ENCODE results near the gene HS3ST4. TPM values are rescaled to one million over a fixed set of nuclear protein-coding genes. Genes with fewer than 3 reads are reported as not detected.

Gene HS3ST4
- total and polyA plus RNA-seq, 2 of the 8 experiments (the other 6 are each of a cell fraction or from before 2014, with no cell fraction given), result 1.9 to 3.3 TPM

GRCh38 chr16:26108836-26109505, 417.2 kb downstream of the HS3ST4 start:
- H3K36me3 ChIP-seq (ENCODE audit: control insufficient read depth in 2 of 4, insufficient read depth in 4 of 4, low read length in 3 of 4), result no peaks in the 10 kb centered on the region
- peak overlapping the region; percentile 10 for H4K91ac ChIP-seq (replicated peaks; ENCODE audit: insufficient read length, low read length)
- no peak overlapping the region for H2BK20ac ChIP-seq (ENCODE audit: low read length)
- H3K4me1 ChIP-seq (replicated peaks in 1 of 4; ENCODE audit: control insufficient read depth in 3 of 4, insufficient read depth in 4 of 4, low read length in 3 of 4), result no peaks in the 10 kb centered on the region
- H3K9me3 ChIP-seq (ENCODE audit: insufficient read depth in 2 of 2, low read depth in 1 of 2, low read length in 1 of 2), result no peaks in the 10 kb centered on the region
- no peak overlapping the region for H2BK12ac ChIP-seq (ENCODE audit: low read depth, low read length)
- CTCF ChIA-PET (ENCODE audit: partially characterized antibody), result interaction anchor here (1.2 kb wide), 1 partner anchor 90 kb away, joined by 4 read pairs; no protein-coding TSS in a partner anchor
- H3K4me2 ChIP-seq (ENCODE audit: insufficient read depth in 1 of 2, low read depth in 2 of 2, low read length in 2 of 2), result no peak overlapping the region
- H3K18ac ChIP-seq (ENCODE audit: extremely low read depth, low read length), result no peak overlapping the region
- no peaks in the 10 kb centered on the region for H3K79me1 ChIP-seq (ENCODE audit: low read depth, low read length)
- H2AFZ ChIP-seq (ENCODE audit: low read length), result no peak overlapping the region
- no peak for TF ChIP-seq POU5F1 (IDR thresholded peaks at IDR 0.05; ENCODE audit: low read depth, low read length)
- TF ChIP-seq TCF12 (IDR thresholded peaks at IDR 0.05; ENCODE audit: low read depth, low read length), result no peak
- no peak for TF ChIP-seq PHF8 (conservative IDR thresholded peaks at IDR 0.05; ENCODE audit: low read depth, low read length)
- no peak for TF ChIP-seq EZH2 (IDR thresholded peaks at IDR 0.05; ENCODE audit: low read depth, low read length, severe bottlenecking)
- TF ChIP-seq TBP (IDR thresholded peaks at IDR 0.05; ENCODE audit: low read depth, low read length), result no peak
- TF ChIP-seq CBX8 (IDR thresholded peaks at IDR 0.05; ENCODE audit: borderline replicate concordance, low read depth, low read length), result no peak
- TF ChIP-seq JUN (IDR thresholded peaks at IDR 0.05; ENCODE audit: low read depth, low read length), result no peak
- no peak for TF ChIP-seq GTF2F1 (IDR thresholded peaks at IDR 0.05; ENCODE audit: borderline replicate concordance, low read depth, low read length)
- no peak for TF ChIP-seq SP2 (IDR thresholded peaks at IDR 0.05; ENCODE audit: low read length)
- TF ChIP-seq, protein P1, sequence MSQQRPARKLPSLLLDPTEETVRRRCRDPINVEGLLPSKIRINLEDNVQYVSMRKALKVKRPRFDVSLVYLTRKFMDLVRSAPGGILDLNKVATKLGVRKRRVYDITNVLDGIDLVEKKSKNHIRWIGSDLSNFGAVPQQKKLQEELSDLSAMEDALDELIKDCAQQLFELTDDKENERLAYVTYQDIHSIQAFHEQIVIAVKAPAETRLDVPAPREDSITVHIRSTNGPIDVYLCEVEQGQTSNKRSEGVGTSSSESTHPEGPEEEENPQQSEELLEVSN (IDR thresholded peaks at IDR 0.05), result no peak
- TF ChIP-seq NANOG (IDR thresholded peaks at IDR 0.05; ENCODE audit: insufficient read depth, low read depth, low read length, poor library complexity, severe bottlenecking), result no peak
- no peak for TF ChIP-seq MAX (IDR thresholded peaks at IDR 0.05)
- no peak overlapping the region for H3K4me3 ChIP-seq (ENCODE audit: extremely low read depth in 1 of 4, insufficient read depth in 2 of 4, low read depth in 3 of 4, low read length in 4 of 4)
- H2AK5ac ChIP-seq (ENCODE audit: low read depth, low read length), result no peak overlapping the region
- no peak overlapping the region for H3K56ac ChIP-seq (replicated peaks; ENCODE audit: insufficient read length, low read depth, low read length)
- DNase-seq (ENCODE audit: low read depth in 1 of 2, low spot score in 2 of 2) (no peak), FAIRE-seq (no peak)
- no peak overlapping the region for H3K4ac ChIP-seq (replicated peaks; ENCODE audit: insufficient read length, low read depth, low read length)
- no peaks in the 10 kb centered on the region for H3K79me2 ChIP-seq (ENCODE audit: control insufficient read depth in 1 of 2, insufficient read depth in 2 of 2, low read length in 2 of 2)
- H3K27ac ChIP-seq (ENCODE audit: low read depth, low read length), result no peak overlapping the region
- H3K27me3 ChIP-seq (replicated peaks in 1 of 4; ENCODE audit: control insufficient read depth in 3 of 4, extremely low read depth in 1 of 4, insufficient read depth in 3 of 4, low read length in 3 of 4), result no peaks in the 10 kb centered on the region
- no peak overlapping the region for H3K9ac ChIP-seq (replicated peaks in 1 of 4; ENCODE audit: extremely low read depth in 1 of 4, low read depth in 3 of 4, low read length in 3 of 4)
- no peak overlapping the region for H2BK120ac ChIP-seq (replicated peaks; ENCODE audit: low read depth, low read length)
- no peak overlapping the region for H4K8ac ChIP-seq (ENCODE audit: extremely low read depth, insufficient read depth, low read length)
- H2BK5ac ChIP-seq (ENCODE audit: low read depth, low read length), result no peak overlapping the region
- POLR2A ChIA-PET (ENCODE audit: partially characterized antibody), result no interaction called here
- no peak overlapping the region for H3K23ac ChIP-seq (ENCODE audit: insufficient read length)
- no peaks in the 10 kb centered on the region; the same call in 1 of the 2 replicates for H3K23me2 ChIP-seq (ENCODE audit: low read depth, low read length)
- no peaks in the 10 kb centered on the region for H4K20me1 ChIP-seq (replicated peaks in 1 of 2; ENCODE audit: control insufficient read depth in 1 of 2, insufficient read depth in 2 of 2, low read length in 2 of 2)
- 85% methylated on average over 13 of the region's 13 CpGs; no CpG with 5 or more reads in 1 of the 2 experiments for WGBS, 2 experiments (ENCODE audit: extremely low coverage in 1 of 2, insufficient coverage in 1 of 2, insufficient read length in 1 of 2, insufficient replicate concordance in 2 of 2, low coverage in 1 of 2, low lambda C conversion rate in 2 of 2, missing lambda C conversion rate in 1 of 2)
- no peak overlapping the region for H4K5ac ChIP-seq (ENCODE audit: insufficient read length, low read depth, low read length)
- H2BK15ac ChIP-seq (ENCODE audit: low read length), result no peak overlapping the region
- no peak overlapping the region for H3K14ac ChIP-seq (ENCODE audit: insufficient read length)
